ENCODE results near the gene RUNX2. TPM values are rescaled to one million over a fixed set of nuclear protein-coding genes. Genes with fewer than 3 reads are reported as not detected.

RUNX2 gene
- polyA plus RNA-seq, 3 donors: 0.13 to 0.34 (median 0.31) TPM

- 59 to 69% (median 62%) methylated on average over 13 of the region's 13 CpGs for WGBS, 3 donors
- H3K27ac ChIP-seq (ENCODE audit: low read depth, low read length): no peak overlapping the region
These were observed 258.4 kb downstream of the RUNX2 start for GRCh38 chr6:45586216-45587171.

- H3K27ac ChIP-seq (ENCODE audit: low read depth, low read length): no peak overlapping the region
- WGBS, 3 donors: 74 to 81% (median 76%) methylated on average over 5 of the region's 5 CpGs
These were observed 259.3 kb downstream of the RUNX2 start for GRCh38 chr6:45587229-45588060.

- WGBS, 3 donors: 91 to 92% (median 91%) methylated on average over 3 of the region's 3 CpGs
- H3K27ac ChIP-seq (ENCODE audit: low read depth, low read length): no peak overlapping the region
These were observed 261.2 kb downstream of the RUNX2 start for GRCh38 chr6:45589367-45589766.

- WGBS, 3 donors: 34 to 47% (median 37%) methylated on average over 4 of the region's 4 CpGs
- no peak overlapping the region for H3K27ac ChIP-seq (ENCODE audit: low read depth, low read length)
These were observed 262.1 kb downstream of the RUNX2 start for GRCh38 chr6:45590226-45590625.

GRCh38 chr6:45590696-45591184 lies 262.6 kb downstream of the RUNX2 start:
- H3K27ac ChIP-seq (ENCODE audit: low read depth, low read length): no peak overlapping the region
- WGBS, 3 donors: 55 to 70% (median 59%) methylated on average over 7 of the region's 7 CpGs

- H3K27ac ChIP-seq (ENCODE audit: low read depth, low read length): no peak overlapping the region
- WGBS, 3 donors: 57 to 84% (median 68%) methylated on average over 1 of the region's 1 CpG
These were observed 263.2 kb downstream of the RUNX2 start for GRCh38 chr6:45591306-45591705.

GRCh38 chr6:45591890-45592289 lies 263.8 kb downstream of the RUNX2 start:
- WGBS, 3 donors: 62 to 88% (median 86%) methylated on average over 5 of the region's 5 CpGs
- no peak overlapping the region for H3K27ac ChIP-seq (ENCODE audit: low read depth, low read length)

- 88 to 92% (median 91%) methylated on average over 2 of the region's 2 CpGs for WGBS, 3 donors
These were observed 264.9 kb downstream of the RUNX2 start for GRCh38 chr6:45592991-45593390.

GRCh38 chr6:45595010-45595851 lies 267.1 kb downstream of the RUNX2 start:
- no peak overlapping the region for H3K27ac ChIP-seq (ENCODE audit: low read depth, low read length)
- 74 to 86% (median 83%) methylated on average over 5 of the region's 5 CpGs for WGBS, 3 donors

More at GRCh38 chr6:45592991-45593390, 264.9 kb downstream of the RUNX2 start:
- H3K27ac ChIP-seq (ENCODE audit: low read depth, low read length): no peak overlapping the region

- no peak overlapping the region for H3K27ac ChIP-seq (ENCODE audit: low read depth, low read length)
- WGBS, 3 donors: 69 to 95% (median 91%) methylated on average over 5 of the region's 5 CpGs
These were observed 269.3 kb downstream of the RUNX2 start for GRCh38 chr6:45597424-45597823.

GRCh38 chr6:45599053-45599452 lies 270.9 kb downstream of the RUNX2 start:
- H3K27ac ChIP-seq (ENCODE audit: low read depth, low read length): no peak overlapping the region

GRCh38 chr6:45605971-45606370 lies 277.8 kb downstream of the RUNX2 start:
- WGBS, 3 donors: 86 to 95% (median 92%) methylated on average over 1 of the region's 1 CpG
- H3K27ac ChIP-seq (ENCODE audit: low read depth, low read length): no peak overlapping the region

GRCh38 chr6:45606831-45607400 lies 278.8 kb downstream of the RUNX2 start:
- no peak overlapping the region for H3K27ac ChIP-seq (ENCODE audit: low read depth, low read length)
- 68 to 90% (median 72%) methylated on average over 7 of the region's 7 CpGs for WGBS, 3 donors

- H3K27ac ChIP-seq (ENCODE audit: low read depth, low read length): no peak overlapping the region
- WGBS, 3 donors: 47 to 76% (median 50%) methylated on average over 4 of the region's 4 CpGs
These were observed 279.7 kb downstream of the RUNX2 start for GRCh38 chr6:45607798-45608197.

GRCh38 chr6:45608252-45608913 lies 280.3 kb downstream of the RUNX2 start:
- no peak overlapping the region for H3K27ac ChIP-seq (ENCODE audit: low read depth, low read length)
- 78 to 85% (median 84%) methylated on average over 10 of the region's 10 CpGs for WGBS, 3 donors

GRCh38 chr6:45609141-45609638 lies 281.1 kb downstream of the RUNX2 start:
- WGBS, 3 donors: 69 to 76% (median 75%) methylated on average over 6 of the region's 6 CpGs
- H3K27ac ChIP-seq (ENCODE audit: low read depth, low read length): no peak overlapping the region

GRCh38 chr6:45610374-45610773 lies 282.2 kb downstream of the RUNX2 start:
- H3K27ac ChIP-seq (ENCODE audit: low read depth, low read length): no peak overlapping the region
- 46 to 79% (median 78%) methylated on average over 1 of the region's 1 CpG for WGBS, 3 donors

Measured in adipose tissue (tissue), 3 donors.